Fibroblast of pulmonary artery (primary cell): ENCODE measurements around the gene MAGI2.
A peak's percentile ranks its signal among the peaks of the same experiment; 100 is the strongest.

ENCODE experiments used
- DNase-seq: peaks from one replicate; pipeline ENCODE4 v3.0.0-alpha.2; 2010; ENCODE audit warnings: low read depth
- H3K4me3 ChIP-seq: replicated peaks from 2 replicates; pipeline ENCODE4 v1.5.1; 2011; ENCODE audit warnings: low read depth, mild to moderate bottlenecking, control low read depth, low read length, moderate library complexity
- TF ChIP-seq, protein P1 (sequence below): IDR thresholded peaks from 2 replicates; pipeline ENCODE4 v1.5.1; 2011; ENCODE audit warnings: mild to moderate bottlenecking, control low read depth, low read length, inconsistent platforms; ENCODE audit errors: missing control alignments

The MAGI2 gene

GRCh38 chr7:79453558-79454360 is at the start of gene MAGI2:
Gene MAGI2 (minus strand): TSS chr7:79453667. CDS start chr7:79453320, 347 bp downstream.
- H3K4me3 ChIP-seq, result peak within 1 kb of the TSS; percentile 77
- TF ChIP-seq, protein P1, sequence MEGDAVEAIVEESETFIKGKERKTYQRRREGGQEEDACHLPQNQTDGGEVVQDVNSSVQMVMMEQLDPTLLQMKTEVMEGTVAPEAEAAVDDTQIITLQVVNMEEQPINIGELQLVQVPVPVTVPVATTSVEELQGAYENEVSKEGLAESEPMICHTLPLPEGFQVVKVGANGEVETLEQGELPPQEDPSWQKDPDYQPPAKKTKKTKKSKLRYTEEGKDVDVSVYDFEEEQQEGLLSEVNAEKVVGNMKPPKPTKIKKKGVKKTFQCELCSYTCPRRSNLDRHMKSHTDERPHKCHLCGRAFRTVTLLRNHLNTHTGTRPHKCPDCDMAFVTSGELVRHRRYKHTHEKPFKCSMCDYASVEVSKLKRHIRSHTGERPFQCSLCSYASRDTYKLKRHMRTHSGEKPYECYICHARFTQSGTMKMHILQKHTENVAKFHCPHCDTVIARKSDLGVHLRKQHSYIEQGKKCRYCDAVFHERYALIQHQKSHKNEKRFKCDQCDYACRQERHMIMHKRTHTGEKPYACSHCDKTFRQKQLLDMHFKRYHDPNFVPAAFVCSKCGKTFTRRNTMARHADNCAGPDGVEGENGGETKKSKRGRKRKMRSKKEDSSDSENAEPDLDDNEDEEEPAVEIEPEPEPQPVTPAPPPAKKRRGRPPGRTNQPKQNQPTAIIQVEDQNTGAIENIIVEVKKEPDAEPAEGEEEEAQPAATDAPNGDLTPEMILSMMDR, result no peak
- DNase-seq, result peak; percentile 90

GRCh38 chr7:79502151-79502550 is 48.7 kb upstream of the MAGI2 start:
- TF ChIP-seq, protein P1, result peak; percentile 19
- H3K4me3 ChIP-seq, result no peak overlapping the region
- DNase-seq, result no peak

DNA sequence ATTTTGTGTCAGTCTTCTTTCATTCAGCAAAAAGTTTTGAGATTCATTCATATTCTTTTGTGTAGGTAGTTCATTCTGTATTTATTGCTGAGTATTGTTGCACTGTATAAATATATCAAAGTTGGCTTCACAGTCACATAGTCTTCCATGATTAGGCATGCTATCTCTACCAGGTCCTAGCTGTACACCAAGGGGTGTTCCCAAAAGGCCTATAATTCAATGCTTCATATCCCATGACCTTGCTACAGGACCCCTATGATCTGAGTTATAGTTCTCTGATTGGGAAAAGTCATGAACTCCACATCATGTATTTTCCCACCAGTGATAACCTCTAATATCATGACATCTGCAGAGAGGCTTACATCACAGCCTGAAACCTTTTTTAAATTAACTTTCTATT is 47.3 kb upstream of the MAGI2 start:
- no peak for DNase-seq
- TF ChIP-seq, protein P1, result no peak
- H3K4me3 ChIP-seq, result no peak overlapping the region

DNA sequence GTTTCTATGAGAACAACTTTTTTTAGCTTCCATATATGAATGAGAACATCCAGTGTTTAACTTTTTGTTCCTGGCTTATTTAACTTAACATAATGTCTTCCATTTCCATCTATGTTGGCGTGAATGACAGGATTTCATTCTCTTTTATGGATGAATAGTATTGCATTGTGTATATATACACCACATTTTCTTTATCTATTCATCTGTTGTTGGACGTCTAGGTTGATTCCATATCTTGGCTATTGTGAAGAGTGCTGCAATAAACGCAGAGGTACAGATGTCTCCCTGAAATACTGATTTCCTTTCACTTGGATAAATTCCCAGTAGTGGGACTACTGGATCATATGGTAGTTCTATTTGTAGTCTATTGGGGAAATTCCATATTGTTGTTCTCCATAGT is 44.3 kb upstream of the MAGI2 start:
- TF ChIP-seq, protein P1, result no peak
- no peak for DNase-seq
- H3K4me3 ChIP-seq, result no peak overlapping the region

GRCh38 chr7:79495544-79496272 is 42.2 kb upstream of the MAGI2 start:
- TF ChIP-seq, protein P1, result no peak
- peak; percentile 79 for DNase-seq
- no peak overlapping the region for H3K4me3 ChIP-seq

GRCh38 chr7:79494046-79494445 is 40.6 kb upstream of the MAGI2 start:
- no peak overlapping the region for H3K4me3 ChIP-seq
- TF ChIP-seq, protein P1, result no peak
- DNase-seq, result no peak
